BLaER1 (cell line): ENCODE data around the gene SCNN1G.

ENCODE experiments used
- H3K27ac ChIP-seq: shearing (Covaris generic); formaldehyde crosslinking; 2 replicates; pipeline ENCODE4 v1.8.1; 2022
- H3K27me3 ChIP-seq: shearing (Covaris generic); formaldehyde crosslinking; 2 replicates; pipeline ENCODE4 v1.8.1; 2022
- H3K36me3 ChIP-seq: shearing (Covaris generic); formaldehyde crosslinking; 2 replicates; pipeline ENCODE4 v1.8.1; 2022
- H3K4me1 ChIP-seq: shearing (Covaris generic); formaldehyde crosslinking; 2 replicates; pipeline ENCODE4 v1.8.1; 2022
- H3K4me2 ChIP-seq: shearing (Covaris generic); formaldehyde crosslinking; 2 replicates; pipeline ENCODE4 v1.8.1; 2022
- H3K4me3 ChIP-seq: shearing (Covaris generic); formaldehyde crosslinking; 2 replicates; pipeline ENCODE4 v1.8.1; 2022
- H3K9ac ChIP-seq: shearing (Covaris generic); formaldehyde crosslinking; 2 replicates; pipeline ENCODE4 v1.8.1; 2022
- H3K9me3 ChIP-seq: shearing (Covaris generic); formaldehyde crosslinking; 2 replicates; pipeline ENCODE4 v1.8.1; 2022
- H4K20me1 ChIP-seq: shearing (Covaris generic); formaldehyde crosslinking; 2 replicates; pipeline ENCODE4 v1.8.1; 2022
- Cebpa-rat ChIP-seq: shearing (Covaris generic); IDR thresholded peaks from 2 replicates; pipeline ENCODE4 v1.8.1; 2022

Gene SCNN1G, protein sequence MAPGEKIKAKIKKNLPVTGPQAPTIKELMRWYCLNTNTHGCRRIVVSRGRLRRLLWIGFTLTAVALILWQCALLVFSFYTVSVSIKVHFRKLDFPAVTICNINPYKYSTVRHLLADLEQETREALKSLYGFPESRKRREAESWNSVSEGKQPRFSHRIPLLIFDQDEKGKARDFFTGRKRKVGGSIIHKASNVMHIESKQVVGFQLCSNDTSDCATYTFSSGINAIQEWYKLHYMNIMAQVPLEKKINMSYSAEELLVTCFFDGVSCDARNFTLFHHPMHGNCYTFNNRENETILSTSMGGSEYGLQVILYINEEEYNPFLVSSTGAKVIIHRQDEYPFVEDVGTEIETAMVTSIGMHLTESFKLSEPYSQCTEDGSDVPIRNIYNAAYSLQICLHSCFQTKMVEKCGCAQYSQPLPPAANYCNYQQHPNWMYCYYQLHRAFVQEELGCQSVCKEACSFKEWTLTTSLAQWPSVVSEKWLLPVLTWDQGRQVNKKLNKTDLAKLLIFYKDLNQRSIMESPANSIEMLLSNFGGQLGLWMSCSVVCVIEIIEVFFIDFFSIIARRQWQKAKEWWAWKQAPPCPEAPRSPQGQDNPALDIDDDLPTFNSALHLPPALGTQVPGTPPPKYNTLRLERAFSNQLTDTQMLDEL

GRCh38 chr16:23182679-23183542 is at the start of gene SCNN1G:
SCNN1G (plus strand) TSS chr16:23182745; CDS start chr16:23186272, 3,527 bp downstream.
- Histone ChIP-seq H3K36me3 (no peaks in the 10 kb centered on the region), H3K27ac (no peak within 1 kb of the TSS)

DNA sequence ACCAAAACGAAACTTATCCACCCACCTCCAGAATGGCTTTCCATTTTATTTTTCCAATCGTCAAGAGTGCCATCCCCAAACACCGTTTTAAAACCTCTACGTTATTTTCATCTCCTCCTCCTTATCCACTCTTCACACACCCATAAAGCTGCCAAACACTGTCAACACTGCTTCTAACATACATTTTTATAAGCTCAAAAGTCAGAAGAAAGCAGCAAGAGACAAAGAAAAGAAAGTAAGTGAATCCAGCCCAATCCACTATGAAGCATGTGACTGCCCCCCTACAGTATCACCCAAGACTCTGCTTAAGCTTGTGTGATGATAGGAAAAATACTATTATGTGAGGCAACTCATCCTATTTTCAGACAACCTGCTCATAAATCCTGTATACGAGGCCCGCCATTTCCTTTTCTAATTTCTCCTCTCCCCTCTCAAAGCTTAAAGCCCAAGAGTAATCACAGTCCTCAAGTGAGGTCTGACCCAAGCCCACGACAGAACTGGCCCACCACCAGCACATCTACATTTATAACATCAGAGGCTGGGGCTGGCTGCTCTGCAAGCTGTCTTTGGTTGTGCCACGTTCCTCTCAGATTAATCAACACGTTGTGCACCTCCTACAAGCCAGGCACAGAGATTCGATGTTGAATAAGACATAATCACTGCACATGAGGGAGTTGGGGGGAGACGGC is 49.6 kb upstream of the SCNN1G start:
- peak overlapping the region; percentile 72 for H3K4me2 ChIP-seq

More at GRCh38 chr16:23182679-23183542, at the start of gene SCNN1G:
- peaks cover 9% of the 10 kb centered on the region; the same call in 1 of the 2 replicates for H3K27me3 ChIP-seq
- H3K4me3 ChIP-seq = peak within 1 kb of the TSS; percentile 65
- no peak for TF ChIP-seq Cebpa-rat
- H3K9ac ChIP-seq = no peak within 1 kb of the TSS
- peaks cover 17% of the 10 kb centered on the region for H4K20me1 ChIP-seq
- H3K4me2 ChIP-seq = peak within 1 kb of the TSS; percentile 100
- peaks cover 40% of the 10 kb centered on the region for H3K4me1 ChIP-seq
- H3K9me3 ChIP-seq = no peaks in the 10 kb centered on the region

GRCh38 chr16:23134274-23134673 is 48.3 kb upstream of the SCNN1G start:
- Histone ChIP-seq H3K4me2 (no peak overlapping the region), H3K36me3 (0 out of 2 replicates have a peak, but pooled peaks cover 3% of the 10 kb centered on the region), H3K9me3 (peaks cover 36% of the 10 kb centered on the region), H3K27me3 (no peaks in the 10 kb centered on the region), H3K4me3 (no peak overlapping the region), H3K9ac (no peak overlapping the region), H3K27ac (0 out of 2 replicates have a peak overlapping the region, but pooled peaks have one; percentile 72), H4K20me1 (no peaks in the 10 kb centered on the region), H3K4me1 (peaks cover 53% of the 10 kb centered on the region)
- TF ChIP-seq Cebpa-rat = no peak

More for the DNA sequence above, 49.6 kb upstream of the SCNN1G start:
- TF ChIP-seq Cebpa-rat = no peak
- H3K4me1 ChIP-seq = peaks cover 53% of the 10 kb centered on the region
- peak overlapping the region; percentile 72 for H3K27ac ChIP-seq
- H3K36me3 ChIP-seq = 0 out of 2 replicates have a peak, but pooled peaks cover 3% of the 10 kb centered on the region
- no peaks in the 10 kb centered on the region for H3K27me3 ChIP-seq
- H3K4me3 ChIP-seq = 0 out of 2 replicates have a peak overlapping the region, but pooled peaks have one; percentile 6
- peaks cover 23% of the 10 kb centered on the region for H3K9me3 ChIP-seq
- no peaks in the 10 kb centered on the region for H4K20me1 ChIP-seq
- peak overlapping the region; percentile 26; the same call in 1 of the 2 replicates for H3K9ac ChIP-seq

DNA sequence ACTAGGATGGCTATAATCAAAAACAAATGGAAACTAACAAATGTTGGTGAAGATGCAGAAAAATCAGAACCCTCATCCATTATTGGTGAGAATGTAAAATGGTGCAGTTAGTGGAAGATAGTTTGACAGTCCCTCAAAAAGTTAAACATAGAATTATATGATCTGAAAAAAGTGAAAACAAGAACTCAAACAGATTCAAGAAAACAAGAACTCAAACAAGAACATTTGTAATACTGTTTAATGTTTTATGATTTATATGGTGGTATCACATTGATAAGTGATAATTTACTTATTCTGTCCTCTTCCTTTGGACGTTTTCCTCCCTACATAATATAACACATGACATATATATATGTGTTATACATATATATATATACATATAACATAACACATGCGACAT is 45.3 kb upstream of the SCNN1G start:
- no peak for TF ChIP-seq Cebpa-rat

GRCh38 chr16:23137818-23138217 is 44.7 kb upstream of the SCNN1G start:
- Histone ChIP-seq H4K20me1 (peaks cover 34% of the 10 kb centered on the region), H3K4me1 (peaks cover 21% of the 10 kb centered on the region), H3K27me3 (no peaks in the 10 kb centered on the region), H3K4me3 (no peak overlapping the region), H3K9ac (no peak overlapping the region), H3K9me3 (peaks cover 39% of the 10 kb centered on the region), H3K27ac (no peak overlapping the region), H3K36me3 (0 out of 2 replicates have a peak, but pooled peaks cover 3% of the 10 kb centered on the region), H3K4me2 (no peak overlapping the region)
- no peak for TF ChIP-seq Cebpa-rat

More for the DNA sequence above, 45.3 kb upstream of the SCNN1G start:
- Histone ChIP-seq H3K4me2 (0 out of 2 replicates have a peak overlapping the region, but pooled peaks have one; percentile 2), H3K4me3 (no peak overlapping the region), H3K4me1 (peaks cover 27% of the 10 kb centered on the region), H3K27me3 (no peaks in the 10 kb centered on the region), H3K36me3 (0 out of 2 replicates have a peak, but pooled peaks cover 3% of the 10 kb centered on the region), H3K9ac (no peak overlapping the region), H4K20me1 (peaks cover 29% of the 10 kb centered on the region), H3K9me3 (peaks cover 39% of the 10 kb centered on the region), H3K27ac (no peak overlapping the region)

DNA sequence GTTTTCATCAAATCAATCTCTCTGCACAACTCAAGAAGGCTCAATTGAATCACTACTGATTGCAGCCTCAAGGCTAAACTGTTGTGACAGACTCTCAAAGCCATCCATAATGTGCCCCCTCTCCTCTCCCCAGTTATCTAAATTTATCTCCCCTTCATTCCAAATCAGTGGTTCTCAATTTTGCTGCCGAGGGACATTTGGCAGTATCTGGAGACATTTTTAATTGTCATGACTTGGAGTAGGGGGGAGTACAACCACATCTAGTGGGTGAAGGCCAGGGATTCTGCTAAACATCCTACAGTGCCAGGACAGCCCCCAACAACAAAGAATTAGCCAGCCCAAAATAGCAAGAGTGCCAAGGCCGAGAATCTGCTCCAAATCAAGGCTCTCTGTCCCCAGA is 42.4 kb upstream of the SCNN1G start:
- Histone ChIP-seq H3K4me1 (peaks cover 16% of the 10 kb centered on the region), H3K4me2 (no peak overlapping the region), H3K27me3 (no peaks in the 10 kb centered on the region), H3K9me3 (peaks cover 37% of the 10 kb centered on the region), H3K36me3 (0 out of 2 replicates have a peak, but pooled peaks cover 3% of the 10 kb centered on the region), H3K4me3 (no peak overlapping the region), H4K20me1 (peaks cover 57% of the 10 kb centered on the region), H3K9ac (no peak overlapping the region), H3K27ac (no peak overlapping the region)
- TF ChIP-seq Cebpa-rat = no peak

DNA sequence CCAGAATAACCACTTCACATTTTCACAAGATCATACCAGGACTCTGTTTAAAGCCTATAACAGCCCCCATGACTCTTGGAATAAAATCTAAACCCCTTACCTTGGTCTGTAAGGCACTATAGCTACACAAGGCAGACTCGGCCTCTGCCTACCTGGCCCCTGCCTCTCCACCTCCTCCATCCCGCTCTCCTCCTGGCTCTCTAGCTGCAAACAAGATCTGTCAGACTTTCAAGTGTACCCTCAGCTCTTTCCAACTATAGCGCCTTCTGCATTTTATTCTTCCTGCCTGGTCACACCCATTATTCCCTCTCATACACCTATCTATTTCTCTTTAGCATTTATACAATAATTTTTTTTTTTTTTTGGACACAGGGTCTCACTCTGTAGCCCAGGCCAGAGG is 41.5 kb upstream of the SCNN1G start:
- TF ChIP-seq Cebpa-rat = no peak
- Histone ChIP-seq H4K20me1 (peaks cover 66% of the 10 kb centered on the region), H3K4me3 (no peak overlapping the region), H3K36me3 (0 out of 2 replicates have a peak, but pooled peaks cover 3% of the 10 kb centered on the region), H3K9me3 (peaks cover 30% of the 10 kb centered on the region), H3K4me2 (no peak overlapping the region), H3K9ac (no peak overlapping the region), H3K27ac (no peak overlapping the region), H3K4me1 (peaks cover 23% of the 10 kb centered on the region), H3K27me3 (no peaks in the 10 kb centered on the region)

GRCh38 chr16:23141500-23141899 is 41.0 kb upstream of the SCNN1G start:
- no peak overlapping the region for H3K27ac ChIP-seq
- H3K4me3 ChIP-seq = no peak overlapping the region
- peaks cover 26% of the 10 kb centered on the region for H3K9me3 ChIP-seq
- H3K9ac ChIP-seq = no peak overlapping the region
- peaks cover 25% of the 10 kb centered on the region for H3K4me1 ChIP-seq
- no peaks in the 10 kb centered on the region for H3K27me3 ChIP-seq
- no peak overlapping the region for H3K4me2 ChIP-seq
- TF ChIP-seq Cebpa-rat = no peak
- 0 out of 2 replicates have a peak, but pooled peaks cover 3% of the 10 kb centered on the region for H3K36me3 ChIP-seq
- H4K20me1 ChIP-seq = peaks cover 71% of the 10 kb centered on the region
